HG03045 (cell line): ENCODE data around the gene TRAPPC14.
"Not testable (repeated sequence)": the region's sequence is repeated elsewhere in the genome, so short reads cannot be mapped to it uniquely, and the experiment has no call there.

Experiments
- ATAC-seq: cut with Tn5 transposase; IDR thresholded peaks from one replicate; pipeline ENCODE4 v1.9.1; 2021; ENCODE audit warnings: mild to moderate bottlenecking, moderate library complexity; ENCODE audit not compliant: unreplicated experiment

The TRAPPC14 gene

DNA sequence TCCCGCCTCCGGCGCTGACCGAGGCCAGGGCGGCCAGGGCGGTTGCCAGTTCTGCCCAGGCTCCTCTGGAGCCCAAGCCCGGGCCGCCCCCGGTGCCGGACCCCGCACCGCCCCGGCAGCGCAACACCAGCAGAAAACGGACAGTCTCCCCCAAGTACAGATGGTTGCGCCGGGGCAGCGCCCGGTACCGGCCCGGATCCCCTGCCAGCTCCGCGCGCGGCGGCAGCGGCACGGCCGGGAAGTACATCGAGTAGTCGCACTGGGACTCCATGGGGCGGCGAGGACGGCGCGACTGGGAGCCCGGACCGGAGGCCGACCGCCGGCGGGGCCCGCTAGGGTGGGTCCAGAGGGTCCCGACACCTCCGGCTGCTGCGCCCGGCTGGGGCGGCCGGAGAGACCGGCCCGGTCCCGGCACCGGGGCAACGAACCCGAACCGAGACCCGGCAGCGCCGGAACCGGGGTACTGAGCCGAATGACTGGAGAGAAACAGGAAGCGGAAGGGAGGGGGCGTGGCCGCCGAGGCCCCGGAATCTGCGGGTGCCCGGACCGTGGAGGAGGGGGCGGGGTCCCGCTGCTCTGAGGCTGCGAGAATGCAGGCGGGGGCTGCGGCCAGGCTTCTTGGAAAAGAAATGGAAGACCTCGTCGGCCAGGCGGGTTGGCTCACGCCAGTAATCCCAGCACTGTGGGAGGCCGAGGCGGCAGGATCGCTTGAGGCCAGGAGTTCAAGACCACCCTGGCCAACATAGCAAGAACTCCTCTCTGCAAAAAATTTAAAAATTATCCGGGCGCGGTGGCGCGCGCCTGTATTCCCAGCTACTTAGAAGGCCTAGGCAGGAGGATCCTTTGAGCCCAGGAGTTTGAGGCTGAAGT lies at the start of gene TRAPPC14:
Gene TRAPPC14, minus strand, starts transcription at position 495 of the 870 bp plus-strand sequence. Its CDS starts 224 bp downstream, at position 271.
- ATAC-seq, result peak; percentile 82

DNA sequence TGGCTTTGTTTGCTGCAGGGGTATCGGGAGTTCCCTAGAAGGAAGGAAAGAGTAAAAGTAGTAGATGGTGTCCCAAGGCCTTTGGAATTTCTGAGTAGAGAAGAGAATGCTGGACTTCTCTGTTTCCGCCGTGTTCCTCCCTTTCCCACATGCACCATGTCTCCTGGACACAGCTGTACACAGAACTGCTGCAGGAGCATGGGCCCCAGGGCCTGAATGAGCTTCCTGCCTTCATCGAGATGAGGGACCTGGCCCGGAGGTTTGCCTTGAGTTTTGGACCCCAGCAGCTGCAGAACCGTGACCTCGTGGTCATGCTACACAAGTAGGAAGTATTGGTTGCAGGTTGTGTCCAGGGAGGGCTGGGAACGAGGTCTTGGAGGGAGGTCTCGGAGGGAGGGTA lies 45.9 kb upstream of the TRAPPC14 start:
- no peak for ATAC-seq

DNA sequence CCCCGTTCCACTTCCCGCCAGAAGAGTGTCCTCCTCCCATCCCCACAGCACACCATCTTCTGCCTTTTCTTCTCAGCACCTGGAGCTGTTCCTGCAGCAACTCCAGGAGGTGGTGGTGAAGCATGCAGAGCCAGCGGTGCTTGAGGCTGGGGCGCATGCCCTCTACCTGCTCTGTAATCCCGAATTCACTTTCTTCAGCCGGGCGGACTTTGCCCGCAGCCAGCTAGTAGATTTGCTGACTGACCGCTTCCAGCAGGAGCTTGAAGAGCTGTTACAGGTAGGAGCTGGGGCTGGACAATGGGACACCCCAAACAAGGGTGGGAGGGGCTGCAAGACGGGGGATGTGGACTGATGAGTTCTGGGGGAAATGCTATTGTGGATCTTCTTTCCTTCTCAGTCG lies 42.2 kb upstream of the TRAPPC14 start:
- ATAC-seq, result no peak

- no peak for ATAC-seq
These were observed 39.7 kb upstream of the TRAPPC14 start for GRCh38 chr7:100198266-100198665.

DNA sequence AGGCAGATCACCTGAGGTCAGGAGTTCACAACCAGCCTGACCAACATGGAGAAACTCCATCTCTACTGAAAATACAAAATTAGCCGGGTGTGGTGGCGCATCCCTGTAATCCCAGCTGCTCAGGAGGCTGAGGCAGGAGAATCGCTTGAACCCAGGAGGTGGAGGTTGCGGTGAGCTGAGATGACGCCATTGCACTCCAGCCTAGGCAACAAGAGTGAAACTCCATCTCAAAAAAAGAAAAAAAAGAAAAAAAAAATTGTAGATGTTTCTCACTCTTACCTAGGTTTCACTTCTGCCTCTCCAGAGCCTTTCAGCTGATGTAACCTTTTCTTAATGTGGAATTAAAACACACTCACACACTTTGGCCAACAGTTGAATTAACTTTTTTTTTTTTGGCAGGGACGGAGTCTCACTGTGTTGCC lies 37.4 kb upstream of the TRAPPC14 start:
- not testable (repeated sequence) for ATAC-seq

DNA sequence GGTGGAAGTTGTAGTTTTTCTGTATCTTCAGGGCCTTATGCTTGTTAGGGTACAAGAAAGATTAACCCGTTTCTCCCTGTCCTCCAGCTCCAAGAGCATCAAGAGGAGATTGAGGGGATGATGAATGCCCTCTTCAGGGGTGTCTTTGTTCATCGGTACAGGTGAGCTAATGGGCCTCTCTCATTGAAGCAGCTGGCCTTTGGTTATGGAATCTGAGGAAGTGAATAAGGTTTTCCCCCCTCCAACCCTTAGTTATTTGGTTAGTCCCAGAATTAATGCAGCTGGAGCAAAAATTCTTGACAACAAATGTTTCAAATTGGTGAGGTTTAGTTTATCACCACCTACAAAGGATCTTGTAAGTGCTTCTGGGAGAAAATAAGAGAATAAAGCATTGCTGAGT lies 36.7 kb upstream of the TRAPPC14 start:
- ATAC-seq, result no peak

- ATAC-seq, result no peak
These were observed 34.4 kb upstream of the TRAPPC14 start for GRCh38 chr7:100192969-100193368.

- not testable (repeated sequence) for ATAC-seq
These were observed 33.8 kb upstream of the TRAPPC14 start for GRCh38 chr7:100192281-100192862.

GRCh38 chr7:100191775-100192174 lies 33.3 kb upstream of the TRAPPC14 start:
- no peak for ATAC-seq

- ATAC-seq, result no peak
These were observed 31.7 kb upstream of the TRAPPC14 start for GRCh38 chr7:100190048-100190711.

DNA sequence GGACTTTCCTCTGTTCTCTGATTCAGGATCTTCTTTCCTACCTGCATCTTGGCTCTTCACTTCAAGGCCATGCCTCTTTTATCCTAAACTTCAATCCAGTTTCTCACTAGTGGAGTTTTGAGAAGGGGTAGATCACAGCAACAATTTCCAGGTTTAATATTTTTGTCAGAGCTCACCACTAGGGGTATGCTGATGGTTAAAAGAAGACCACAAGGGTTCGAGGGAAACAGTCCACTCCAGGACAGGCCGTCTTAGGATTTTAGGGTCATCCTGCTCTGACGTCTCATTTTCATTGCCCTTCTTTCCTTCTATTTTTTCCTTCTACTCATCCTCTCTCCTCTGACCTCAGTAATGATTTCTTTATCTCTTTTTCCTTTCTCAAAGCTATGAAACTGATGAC lies 30.5 kb upstream of the TRAPPC14 start:
- ATAC-seq, result no peak

- ATAC-seq, result no peak
These were observed 27.2 kb upstream of the TRAPPC14 start for GRCh38 chr7:100185726-100186125.

- ATAC-seq, result not testable (repeated sequence)
These were observed 24.6 kb upstream of the TRAPPC14 start for GRCh38 chr7:100183090-100183489.

DNA sequence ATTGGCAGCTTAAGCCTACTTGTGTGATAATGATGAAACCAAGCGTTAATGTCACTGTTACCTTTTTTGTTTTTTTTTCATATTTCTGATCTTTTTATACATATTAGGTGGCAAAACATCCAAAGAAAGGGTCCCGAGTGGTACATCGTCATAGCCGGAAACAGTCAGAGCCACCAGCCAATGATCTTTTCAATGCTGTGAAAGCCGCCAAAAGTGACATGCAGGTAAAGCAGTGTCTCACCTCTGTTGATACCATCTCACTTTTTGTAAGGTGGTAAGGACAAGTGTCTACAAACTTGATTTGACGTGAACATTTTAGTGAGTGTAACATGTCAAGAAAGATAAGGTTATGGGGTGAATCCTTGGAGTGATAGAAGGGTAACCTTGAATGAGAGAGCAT lies 24.1 kb upstream of the TRAPPC14 start:
- not testable (repeated sequence) for ATAC-seq

GRCh38 chr7:100180084-100180483 lies 21.6 kb upstream of the TRAPPC14 start:
- ATAC-seq, result not testable (repeated sequence)

GRCh38 chr7:100177045-100178001 lies 18.8 kb upstream of the TRAPPC14 start, which contains the start of the genes GPC2 and STAG3:
Gene GPC2, minus strand, starts transcription at chr7:100177381. Its CDS starts 182 bp downstream, at chr7:100177199.
Gene STAG3, plus strand, starts transcription at chr7:100177918. Its CDS starts 2,639 bp downstream, at chr7:100180557.
- ATAC-seq, result peak; percentile 90

GRCh38 chr7:100176096-100177044 lies 17.8 kb upstream of the TRAPPC14 start:
- no peak for ATAC-seq

GRCh38 chr7:100175296-100175935 lies 16.9 kb upstream of the TRAPPC14 start:
- no peak for ATAC-seq

- no peak for ATAC-seq
These were observed 16.1 kb upstream of the TRAPPC14 start for GRCh38 chr7:100174582-100174981.
